H1 (cell line): ENCODE results near the gene CREBL2. TPM values are rescaled to one million over a fixed set of nuclear protein-coding genes. Genes with fewer than 3 reads are reported as not detected.

ENCODE experiments used
- ATF3 ChIP-seq: IDR thresholded peaks from 2 replicates; pipeline ENCODE4 v1.6.1; 2011; ENCODE audit warnings: low read depth, mild to moderate bottlenecking, low read length; ENCODE audit not compliant: insufficient read depth
- GABPA ChIP-seq: IDR thresholded peaks from 2 replicates; pipeline ENCODE4 v1.6.1; 2011; ENCODE audit warnings: mild to moderate bottlenecking, low read length, moderate library complexity, borderline replicate concordance; ENCODE audit not compliant: insufficient read depth
- HDAC2 ChIP-seq, 2 experiments: fragments of 300-600 bp in 1 of 2; sonication (generic) in 1 of 2; IDR thresholded peaks; 2 replicates each; pipeline ENCODE4 v1.6.1; 2011 to 2012; ENCODE audit warnings: low read depth in 2 of 2, low read length in 2 of 2, mild to moderate bottlenecking in 2 of 2, moderate library complexity in 2 of 2, borderline replicate concordance in 1 of 2, inconsistent platforms in 1 of 2
- SP4 ChIP-seq: IDR thresholded peaks from 2 replicates; pipeline ENCODE4 v1.6.1; 2012; ENCODE audit warnings: low read length, inconsistent platforms
- SUZ12 ChIP-seq: fragments of 200-600 bp; sonication (generic); IDR thresholded peaks from 2 replicates; pipeline ENCODE4 v1.6.1; 2012; ENCODE audit warnings: mild to moderate bottlenecking, inconsistent platforms, low read length, moderate library complexity, mixed read lengths
- polyA plus RNA-seq, 7 experiments: library from polyadenylated mRNA; depleted of rRNA in 3 of 7; stranded (reverse) in 5 of 7; unstranded in 2 of 7; fragments of >200 nt in 5 of 7; fragments of 200-250 nt in 2 of 7; gene quantifications; 1 replicate in 5 of 7; 2 replicates in 1 of 7; 4 replicates in 1 of 7; pipeline versions ENCODE4 v1.2.1 to v1.2.3, GENCODE V29; 2011 to 2013; ENCODE audit warnings: missing spikeins in 2 of 7, mixed read lengths in 2 of 7
- total RNA-seq: library from RNA; stranded (reverse); fragmentation: NEBNext Ultra II Directional; extraction: Animal tissue kit (Norgen Biotek cat#: 25700); gene quantifications from 2 replicates; pipeline ENCODE4 v1.2.1, GENCODE V29; 2021
- TF ChIP-seq, protein P1 (sequence below): fragments of 300-600 bp; sonication (generic); IDR thresholded peaks from 2 replicates; pipeline ENCODE4 v1.7.1; 2012; ENCODE audit warnings: low read length, moderate library complexity, mild to moderate bottlenecking, inconsistent platforms; ENCODE audit not compliant: insufficient replicate concordance
- TF ChIP-seq, protein P2 (sequence below): IDR thresholded peaks from 2 replicates; pipeline ENCODE4 v1.6.1; 2011; ENCODE audit warnings: low read length, improper control_type of control experiment

CREBL2 gene
- total and polyA plus RNA-seq, 2 of the 8 experiments (the other 6 are each of a cell fraction or from before 2014, with no cell fraction given) = 9.8 to 18.3 TPM

DNA sequence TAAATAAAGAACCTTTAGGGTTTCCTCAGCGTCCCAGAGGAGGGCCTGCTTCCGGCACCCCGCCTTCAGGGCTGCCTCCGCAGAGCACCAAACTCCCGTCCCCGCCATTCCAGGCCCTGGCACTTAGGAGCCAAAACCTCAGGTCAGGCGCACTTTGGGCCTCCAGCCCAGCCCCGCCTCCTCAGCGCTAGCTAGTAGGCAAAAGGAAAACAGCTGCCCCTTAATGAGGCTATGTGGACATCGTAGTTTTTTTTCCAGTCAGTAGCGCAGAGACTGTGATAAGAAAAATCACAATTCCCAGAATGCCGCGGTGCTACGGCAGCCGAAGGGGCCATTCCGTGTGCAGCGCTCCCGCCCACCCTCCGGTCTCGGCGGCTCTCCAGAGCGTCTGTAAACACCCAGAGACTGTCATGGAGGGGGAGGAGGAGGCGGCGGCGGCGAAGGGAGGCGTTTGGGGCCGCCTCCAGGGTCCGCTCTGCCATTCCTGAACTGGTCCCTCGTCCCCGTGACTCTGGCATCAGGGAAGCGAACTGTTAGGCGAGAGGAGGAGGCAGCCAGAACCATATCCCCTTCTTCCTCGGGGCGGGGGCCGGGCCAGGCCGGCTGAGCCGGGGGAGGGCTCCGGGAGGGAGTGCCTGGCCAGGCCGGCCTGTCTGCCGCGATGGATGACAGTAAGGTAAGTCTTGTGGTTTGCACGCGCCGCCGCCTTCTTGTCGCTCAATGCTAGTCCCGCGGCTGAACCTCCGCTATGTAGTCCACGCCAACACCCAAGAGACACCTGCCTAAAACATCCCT is at the start of gene CREBL2 (continued):
- TF ChIP-seq ATF3 = no peak
- TF ChIP-seq, protein P1, sequence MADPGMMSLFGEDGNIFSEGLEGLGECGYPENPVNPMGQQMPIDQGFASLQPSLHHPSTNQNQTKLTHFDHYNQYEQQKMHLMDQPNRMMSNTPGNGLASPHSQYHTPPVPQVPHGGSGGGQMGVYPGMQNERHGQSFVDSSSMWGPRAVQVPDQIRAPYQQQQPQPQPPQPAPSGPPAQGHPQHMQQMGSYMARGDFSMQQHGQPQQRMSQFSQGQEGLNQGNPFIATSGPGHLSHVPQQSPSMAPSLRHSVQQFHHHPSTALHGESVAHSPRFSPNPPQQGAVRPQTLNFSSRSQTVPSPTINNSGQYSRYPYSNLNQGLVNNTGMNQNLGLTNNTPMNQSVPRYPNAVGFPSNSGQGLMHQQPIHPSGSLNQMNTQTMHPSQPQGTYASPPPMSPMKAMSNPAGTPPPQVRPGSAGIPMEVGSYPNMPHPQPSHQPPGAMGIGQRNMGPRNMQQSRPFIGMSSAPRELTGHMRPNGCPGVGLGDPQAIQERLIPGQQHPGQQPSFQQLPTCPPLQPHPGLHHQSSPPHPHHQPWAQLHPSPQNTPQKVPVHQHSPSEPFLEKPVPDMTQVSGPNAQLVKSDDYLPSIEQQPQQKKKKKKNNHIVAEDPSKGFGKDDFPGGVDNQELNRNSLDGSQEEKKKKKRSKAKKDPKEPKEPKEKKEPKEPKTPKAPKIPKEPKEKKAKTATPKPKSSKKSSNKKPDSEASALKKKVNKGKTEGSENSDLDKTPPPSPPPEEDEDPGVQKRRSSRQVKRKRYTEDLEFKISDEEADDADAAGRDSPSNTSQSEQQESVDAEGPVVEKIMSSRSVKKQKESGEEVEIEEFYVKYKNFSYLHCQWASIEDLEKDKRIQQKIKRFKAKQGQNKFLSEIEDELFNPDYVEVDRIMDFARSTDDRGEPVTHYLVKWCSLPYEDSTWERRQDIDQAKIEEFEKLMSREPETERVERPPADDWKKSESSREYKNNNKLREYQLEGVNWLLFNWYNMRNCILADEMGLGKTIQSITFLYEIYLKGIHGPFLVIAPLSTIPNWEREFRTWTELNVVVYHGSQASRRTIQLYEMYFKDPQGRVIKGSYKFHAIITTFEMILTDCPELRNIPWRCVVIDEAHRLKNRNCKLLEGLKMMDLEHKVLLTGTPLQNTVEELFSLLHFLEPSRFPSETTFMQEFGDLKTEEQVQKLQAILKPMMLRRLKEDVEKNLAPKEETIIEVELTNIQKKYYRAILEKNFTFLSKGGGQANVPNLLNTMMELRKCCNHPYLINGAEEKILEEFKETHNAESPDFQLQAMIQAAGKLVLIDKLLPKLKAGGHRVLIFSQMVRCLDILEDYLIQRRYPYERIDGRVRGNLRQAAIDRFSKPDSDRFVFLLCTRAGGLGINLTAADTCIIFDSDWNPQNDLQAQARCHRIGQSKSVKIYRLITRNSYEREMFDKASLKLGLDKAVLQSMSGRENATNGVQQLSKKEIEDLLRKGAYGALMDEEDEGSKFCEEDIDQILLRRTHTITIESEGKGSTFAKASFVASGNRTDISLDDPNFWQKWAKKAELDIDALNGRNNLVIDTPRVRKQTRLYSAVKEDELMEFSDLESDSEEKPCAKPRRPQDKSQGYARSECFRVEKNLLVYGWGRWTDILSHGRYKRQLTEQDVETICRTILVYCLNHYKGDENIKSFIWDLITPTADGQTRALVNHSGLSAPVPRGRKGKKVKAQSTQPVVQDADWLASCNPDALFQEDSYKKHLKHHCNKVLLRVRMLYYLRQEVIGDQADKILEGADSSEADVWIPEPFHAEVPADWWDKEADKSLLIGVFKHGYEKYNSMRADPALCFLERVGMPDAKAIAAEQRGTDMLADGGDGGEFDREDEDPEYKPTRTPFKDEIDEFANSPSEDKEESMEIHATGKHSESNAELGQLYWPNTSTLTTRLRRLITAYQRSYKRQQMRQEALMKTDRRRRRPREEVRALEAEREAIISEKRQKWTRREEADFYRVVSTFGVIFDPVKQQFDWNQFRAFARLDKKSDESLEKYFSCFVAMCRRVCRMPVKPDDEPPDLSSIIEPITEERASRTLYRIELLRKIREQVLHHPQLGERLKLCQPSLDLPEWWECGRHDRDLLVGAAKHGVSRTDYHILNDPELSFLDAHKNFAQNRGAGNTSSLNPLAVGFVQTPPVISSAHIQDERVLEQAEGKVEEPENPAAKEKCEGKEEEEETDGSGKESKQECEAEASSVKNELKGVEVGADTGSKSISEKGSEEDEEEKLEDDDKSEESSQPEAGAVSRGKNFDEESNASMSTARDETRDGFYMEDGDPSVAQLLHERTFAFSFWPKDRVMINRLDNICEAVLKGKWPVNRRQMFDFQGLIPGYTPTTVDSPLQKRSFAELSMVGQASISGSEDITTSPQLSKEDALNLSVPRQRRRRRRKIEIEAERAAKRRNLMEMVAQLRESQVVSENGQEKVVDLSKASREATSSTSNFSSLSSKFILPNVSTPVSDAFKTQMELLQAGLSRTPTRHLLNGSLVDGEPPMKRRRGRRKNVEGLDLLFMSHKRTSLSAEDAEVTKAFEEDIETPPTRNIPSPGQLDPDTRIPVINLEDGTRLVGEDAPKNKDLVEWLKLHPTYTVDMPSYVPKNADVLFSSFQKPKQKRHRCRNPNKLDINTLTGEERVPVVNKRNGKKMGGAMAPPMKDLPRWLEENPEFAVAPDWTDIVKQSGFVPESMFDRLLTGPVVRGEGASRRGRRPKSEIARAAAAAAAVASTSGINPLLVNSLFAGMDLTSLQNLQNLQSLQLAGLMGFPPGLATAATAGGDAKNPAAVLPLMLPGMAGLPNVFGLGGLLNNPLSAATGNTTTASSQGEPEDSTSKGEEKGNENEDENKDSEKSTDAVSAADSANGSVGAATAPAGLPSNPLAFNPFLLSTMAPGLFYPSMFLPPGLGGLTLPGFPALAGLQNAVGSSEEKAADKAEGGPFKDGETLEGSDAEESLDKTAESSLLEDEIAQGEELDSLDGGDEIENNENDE = no peak
- 0 out of 4 replicates have a peak, but pooled peaks have one; percentile 19 to 26 for TF ChIP-seq HDAC2 (IDR thresholded peaks at IDR 0.05; ENCODE audit: borderline replicate concordance in 1 of 2, low read depth in 2 of 2, low read length in 2 of 2)
- TF ChIP-seq SP4 = peak; percentile 71
- TF ChIP-seq, protein P2, sequence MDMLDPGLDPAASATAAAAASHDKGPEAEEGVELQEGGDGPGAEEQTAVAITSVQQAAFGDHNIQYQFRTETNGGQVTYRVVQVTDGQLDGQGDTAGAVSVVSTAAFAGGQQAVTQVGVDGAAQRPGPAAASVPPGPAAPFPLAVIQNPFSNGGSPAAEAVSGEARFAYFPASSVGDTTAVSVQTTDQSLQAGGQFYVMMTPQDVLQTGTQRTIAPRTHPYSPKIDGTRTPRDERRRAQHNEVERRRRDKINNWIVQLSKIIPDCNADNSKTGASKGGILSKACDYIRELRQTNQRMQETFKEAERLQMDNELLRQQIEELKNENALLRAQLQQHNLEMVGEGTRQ = no peak
- no peak for TF ChIP-seq SUZ12
- TF ChIP-seq GABPA = no peak
